ENCODE data around the gene TUNAR. TPM values are rescaled to one million over a fixed set of nuclear protein-coding genes. Genes with fewer than 3 reads are reported as not detected.

Gene TUNAR
- total RNA-seq, 4 donors from 2014 or later = not detected

DNA sequence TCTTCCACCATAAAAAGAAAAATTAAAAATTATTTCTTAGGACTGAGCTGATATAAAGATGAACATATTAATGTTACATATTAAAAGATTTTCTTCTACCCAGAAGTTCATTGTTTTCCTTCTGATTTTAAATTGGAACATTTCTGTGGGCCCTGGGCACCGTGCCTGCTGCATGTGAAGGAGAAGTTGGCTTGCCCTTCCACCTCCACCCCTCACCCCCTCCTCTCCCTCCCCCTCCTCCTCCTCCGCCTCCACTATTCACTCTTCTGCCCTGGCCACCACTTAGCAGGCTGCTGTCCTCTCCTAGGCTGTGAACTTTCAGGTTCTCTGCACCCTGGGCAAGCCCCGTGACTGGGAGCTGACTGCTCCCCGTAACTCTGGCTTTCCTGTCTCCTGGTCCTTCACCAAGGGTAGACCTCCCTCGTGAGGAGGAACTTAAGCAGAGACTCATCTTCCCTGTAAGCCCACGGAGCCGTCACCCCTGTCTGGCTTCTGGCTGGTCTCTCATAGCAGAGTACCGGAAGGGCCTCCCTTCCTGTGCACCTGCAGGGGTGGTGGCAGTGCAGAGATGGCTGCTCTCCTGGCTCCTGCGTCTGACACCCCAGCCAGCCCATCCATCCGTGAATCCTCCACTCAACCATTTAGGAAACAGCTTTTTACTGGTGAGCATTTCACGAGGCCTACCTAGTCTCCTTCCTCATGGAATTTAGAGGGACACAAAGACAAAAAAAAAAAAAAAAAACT, 12.8 kb downstream of the TUNAR start:
- DNase-seq = no peak
- Histone ChIP-seq H3K27ac (no peak overlapping the region), H3K4me3 (no peak overlapping the region), H3K36me3 (no peaks in the 10 kb centered on the region), H3K27me3 (peaks cover 0 to 2% (median 0%) of the 10 kb centered on the region in 3 donors), H3K4me1 (no peaks in the 10 kb centered on the region), H3K9me3 (no peaks in the 10 kb centered on the region)
- in situ Hi-C loops (cut with MboI; ENCODE audit: low sequenced_read_pairs in 4 of 4) = no loop called here
- intact Hi-C loops (cut with DNase I; ENCODE audit: low total_unique reads) = no loop called here
- ATAC-seq = no peak
- TF ChIP-seq POLR2A (IDR thresholded peaks at IDR 0.05) = no peak

DNA sequence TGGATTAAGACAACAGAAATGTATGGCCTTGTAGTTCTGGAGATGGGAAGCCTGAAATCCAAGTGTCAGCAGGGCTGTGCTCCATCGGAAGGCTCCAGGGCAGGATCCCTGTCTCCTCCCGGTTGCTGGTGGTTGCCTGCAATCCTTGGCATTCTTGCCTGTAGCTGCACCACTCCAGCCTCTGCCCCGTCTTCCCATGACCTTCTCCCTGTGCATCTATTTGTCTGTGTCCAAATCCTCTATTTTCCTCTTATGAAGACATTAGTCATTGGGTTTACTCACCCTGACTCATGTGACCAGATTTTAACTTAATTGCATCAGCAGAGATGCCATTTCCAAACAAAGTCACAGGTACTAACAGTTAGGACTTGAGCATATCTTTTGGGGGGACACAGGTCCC, 15.1 kb downstream of the TUNAR start:
- no peaks in the 10 kb centered on the region for H3K36me3 ChIP-seq
- DNase-seq = no peak
- in situ Hi-C loops (cut with MboI; ENCODE audit: low sequenced_read_pairs in 4 of 4) (no loop called here), intact Hi-C loops (cut with DNase I; ENCODE audit: low total_unique reads) (no loop called here)
- no peak overlapping the region for H3K27ac ChIP-seq
- no peaks in the 10 kb centered on the region for H3K9me3 ChIP-seq
- TF ChIP-seq, protein P1, sequence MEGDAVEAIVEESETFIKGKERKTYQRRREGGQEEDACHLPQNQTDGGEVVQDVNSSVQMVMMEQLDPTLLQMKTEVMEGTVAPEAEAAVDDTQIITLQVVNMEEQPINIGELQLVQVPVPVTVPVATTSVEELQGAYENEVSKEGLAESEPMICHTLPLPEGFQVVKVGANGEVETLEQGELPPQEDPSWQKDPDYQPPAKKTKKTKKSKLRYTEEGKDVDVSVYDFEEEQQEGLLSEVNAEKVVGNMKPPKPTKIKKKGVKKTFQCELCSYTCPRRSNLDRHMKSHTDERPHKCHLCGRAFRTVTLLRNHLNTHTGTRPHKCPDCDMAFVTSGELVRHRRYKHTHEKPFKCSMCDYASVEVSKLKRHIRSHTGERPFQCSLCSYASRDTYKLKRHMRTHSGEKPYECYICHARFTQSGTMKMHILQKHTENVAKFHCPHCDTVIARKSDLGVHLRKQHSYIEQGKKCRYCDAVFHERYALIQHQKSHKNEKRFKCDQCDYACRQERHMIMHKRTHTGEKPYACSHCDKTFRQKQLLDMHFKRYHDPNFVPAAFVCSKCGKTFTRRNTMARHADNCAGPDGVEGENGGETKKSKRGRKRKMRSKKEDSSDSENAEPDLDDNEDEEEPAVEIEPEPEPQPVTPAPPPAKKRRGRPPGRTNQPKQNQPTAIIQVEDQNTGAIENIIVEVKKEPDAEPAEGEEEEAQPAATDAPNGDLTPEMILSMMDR (IDR thresholded peaks at IDR 0.05 in 4 of 5, conservative IDR thresholded peaks at IDR 0.05 in 1 of 5) = no peak
- TF ChIP-seq POLR2A (IDR thresholded peaks at IDR 0.05) = no peak
- no peak overlapping the region for H3K4me3 ChIP-seq
- ATAC-seq = no peak
- peaks cover 0 to 2% (median 0%) of the 10 kb centered on the region in 3 donors for H3K27me3 ChIP-seq
- no peaks in the 10 kb centered on the region for H3K4me1 ChIP-seq

DNA sequence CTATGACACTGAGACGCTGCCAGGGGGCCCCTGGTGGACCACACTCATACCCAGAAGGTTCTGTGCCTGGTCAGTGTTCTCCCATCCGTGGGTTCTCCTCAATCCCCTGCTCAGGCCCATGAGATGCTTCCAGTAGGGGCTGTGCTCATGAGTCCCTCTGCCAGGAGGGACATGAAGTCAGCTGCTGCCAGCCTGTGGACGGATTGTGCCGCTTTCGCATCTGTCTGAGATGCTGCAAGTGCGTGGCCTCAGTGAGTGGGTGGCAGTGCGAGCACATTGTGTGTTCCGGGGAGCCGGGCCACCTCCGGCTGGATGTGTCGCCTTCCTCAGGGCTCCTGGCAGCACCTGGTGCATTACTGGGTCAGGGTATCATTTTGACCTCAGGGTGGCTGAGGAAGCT, 15.5 kb downstream of the TUNAR start:
- Histone ChIP-seq H3K9me3 (no peaks in the 10 kb centered on the region), H3K27me3 (peaks cover 0 to 2% (median 0%) of the 10 kb centered on the region in 3 donors), H3K27ac (no peak overlapping the region), H3K4me3 (no peak overlapping the region), H3K4me1 (no peaks in the 10 kb centered on the region), H3K36me3 (no peaks in the 10 kb centered on the region)
- intact Hi-C loops (cut with DNase I; ENCODE audit: low total_unique reads) (no loop called here), in situ Hi-C loops (cut with MboI; ENCODE audit: low sequenced_read_pairs in 4 of 4) (no loop called here)
- ATAC-seq = no peak
- TF ChIP-seq, protein P1 (IDR thresholded peaks at IDR 0.05 in 4 of 5, conservative IDR thresholded peaks at IDR 0.05 in 1 of 5) = no peak
- TF ChIP-seq POLR2A (IDR thresholded peaks at IDR 0.05) = no peak
- DNase-seq = no peak

DNA sequence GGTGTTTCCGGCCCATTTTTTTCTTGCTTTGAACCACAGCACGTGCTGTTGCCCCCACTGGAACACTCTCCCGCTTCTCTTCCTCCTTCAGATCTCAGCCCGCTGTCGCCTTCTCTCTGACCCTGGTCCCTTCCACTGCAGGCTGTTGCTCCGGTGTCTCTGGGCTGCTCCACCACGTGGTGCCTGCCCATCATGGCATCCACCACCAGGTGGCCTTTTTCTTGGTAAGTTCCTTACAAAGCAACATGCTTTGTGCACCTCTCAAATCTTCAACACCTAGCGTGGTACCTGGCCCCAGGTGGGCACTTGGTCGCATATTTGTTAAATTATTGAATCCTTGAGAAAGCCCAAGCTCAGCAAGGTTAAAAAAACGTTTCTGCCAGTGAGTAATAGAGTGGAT, 19.1 kb downstream of the TUNAR start:
- TF ChIP-seq, protein P1 (IDR thresholded peaks at IDR 0.05 in 4 of 5, conservative IDR thresholded peaks at IDR 0.05 in 1 of 5) = no peak
- no peak for TF ChIP-seq POLR2A (IDR thresholded peaks at IDR 0.05)
- intact Hi-C loops (cut with DNase I; ENCODE audit: low total_unique reads) = no loop called here
- no peaks in the 10 kb centered on the region for H3K9me3 ChIP-seq
- no peak for ATAC-seq
- no peak overlapping the region for H3K4me3 ChIP-seq
- no peak overlapping the region for H3K27ac ChIP-seq
- in situ Hi-C loops (cut with MboI; ENCODE audit: low sequenced_read_pairs in 4 of 4) = no loop called here
- no peaks in the 10 kb centered on the region for H3K4me1 ChIP-seq
- no peaks in the 10 kb centered on the region for H3K36me3 ChIP-seq
- no peak for DNase-seq
- H3K27me3 ChIP-seq = peaks cover 0 to 3% (median 0%) of the 10 kb centered on the region in 3 donors

DNA sequence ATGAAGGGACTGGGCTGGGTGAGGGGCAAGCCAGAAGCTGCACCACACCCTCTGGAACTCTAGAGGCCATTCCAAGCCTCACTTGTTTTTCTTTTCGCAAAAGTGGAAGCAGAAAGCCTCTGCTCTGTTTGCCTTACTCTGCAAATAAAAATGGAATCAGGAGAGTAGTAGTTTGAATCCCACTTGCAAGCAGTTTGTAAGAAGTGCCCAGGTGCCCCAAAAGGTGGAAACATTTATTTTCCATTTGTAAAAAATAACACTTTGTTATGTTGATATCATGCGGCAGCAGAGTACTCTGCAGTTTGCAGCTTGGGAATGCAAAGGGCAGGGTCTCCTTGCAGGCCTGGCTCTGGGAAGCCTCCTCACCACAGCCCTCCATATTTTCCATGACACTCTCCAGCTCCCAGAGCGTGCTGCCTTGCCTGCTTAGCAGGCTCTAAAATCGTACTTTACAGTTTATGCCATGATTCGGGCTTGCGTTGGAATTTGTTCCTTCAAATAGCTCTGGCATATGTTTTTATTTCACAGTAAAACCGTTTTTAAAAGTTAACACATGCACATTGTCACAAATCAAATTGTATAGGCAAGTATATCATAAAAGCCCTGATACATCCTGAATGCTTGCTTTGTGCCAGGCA, 20.0 kb downstream of the TUNAR start:
- Histone ChIP-seq H3K27ac (no peak overlapping the region), H3K27me3 (peaks cover 0 to 3% (median 0%) of the 10 kb centered on the region in 3 donors), H3K4me1 (no peaks in the 10 kb centered on the region), H3K36me3 (no peaks in the 10 kb centered on the region), H3K4me3 (no peak overlapping the region), H3K9me3 (no peaks in the 10 kb centered on the region)
- TF ChIP-seq, protein P1 (IDR thresholded peaks at IDR 0.05 in 4 of 5, conservative IDR thresholded peaks at IDR 0.05 in 1 of 5) = no peak
- no peak for TF ChIP-seq POLR2A (IDR thresholded peaks at IDR 0.05)
- intact Hi-C loops (cut with DNase I; ENCODE audit: low total_unique reads) (no loop called here), in situ Hi-C loops (cut with MboI; ENCODE audit: low sequenced_read_pairs in 4 of 4) (no loop called here)
- ATAC-seq (no peak), DNase-seq (no peak)

Measured in gastrocnemius medialis (tissue), 4 donors.